Measurements from ENCODE around the gene SHROOM1. TPM values are rescaled to one million over a fixed set of nuclear protein-coding genes. Genes with fewer than 3 reads are reported as not detected.

The SHROOM1 gene
- polyA plus RNA-seq, 6 donors from 2014 or later, result 0.26 TPM; not detected in 5

DNA sequence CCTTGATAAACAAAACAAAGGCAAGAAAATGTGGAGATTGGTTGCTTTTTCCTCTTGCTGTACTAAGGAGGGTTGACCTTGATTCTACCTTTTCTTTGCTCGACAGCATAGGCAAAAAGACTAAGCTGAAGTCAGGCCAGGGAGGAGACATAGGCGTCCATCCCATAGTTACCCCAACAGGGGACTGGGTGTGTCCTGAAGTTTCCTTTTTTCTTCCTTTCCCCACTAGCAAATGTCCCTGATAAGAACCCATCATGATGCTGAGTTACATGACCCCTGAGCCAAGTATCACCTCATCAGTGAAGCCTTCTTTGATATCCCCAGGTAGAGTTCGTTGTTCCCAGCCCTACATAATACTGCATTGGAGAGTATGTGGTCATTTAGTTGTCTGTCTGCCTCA is 9.9 kb upstream of the SHROOM1 start:
- Mint-ChIP-seq H3K9me3 (no peaks in the 10 kb centered on the region), H3K4me1 (no peaks in the 10 kb centered on the region), H3K27ac (no peak overlapping the region), H3K27me3 (no peaks in the 10 kb centered on the region), H3K4me3 (no peak overlapping the region), H3K36me3 (no peaks in the 10 kb centered on the region)
- no peak for ATAC-seq (ENCODE audit: low read depth in 2 of 2)
- DNase-seq, result no peak

DNA sequence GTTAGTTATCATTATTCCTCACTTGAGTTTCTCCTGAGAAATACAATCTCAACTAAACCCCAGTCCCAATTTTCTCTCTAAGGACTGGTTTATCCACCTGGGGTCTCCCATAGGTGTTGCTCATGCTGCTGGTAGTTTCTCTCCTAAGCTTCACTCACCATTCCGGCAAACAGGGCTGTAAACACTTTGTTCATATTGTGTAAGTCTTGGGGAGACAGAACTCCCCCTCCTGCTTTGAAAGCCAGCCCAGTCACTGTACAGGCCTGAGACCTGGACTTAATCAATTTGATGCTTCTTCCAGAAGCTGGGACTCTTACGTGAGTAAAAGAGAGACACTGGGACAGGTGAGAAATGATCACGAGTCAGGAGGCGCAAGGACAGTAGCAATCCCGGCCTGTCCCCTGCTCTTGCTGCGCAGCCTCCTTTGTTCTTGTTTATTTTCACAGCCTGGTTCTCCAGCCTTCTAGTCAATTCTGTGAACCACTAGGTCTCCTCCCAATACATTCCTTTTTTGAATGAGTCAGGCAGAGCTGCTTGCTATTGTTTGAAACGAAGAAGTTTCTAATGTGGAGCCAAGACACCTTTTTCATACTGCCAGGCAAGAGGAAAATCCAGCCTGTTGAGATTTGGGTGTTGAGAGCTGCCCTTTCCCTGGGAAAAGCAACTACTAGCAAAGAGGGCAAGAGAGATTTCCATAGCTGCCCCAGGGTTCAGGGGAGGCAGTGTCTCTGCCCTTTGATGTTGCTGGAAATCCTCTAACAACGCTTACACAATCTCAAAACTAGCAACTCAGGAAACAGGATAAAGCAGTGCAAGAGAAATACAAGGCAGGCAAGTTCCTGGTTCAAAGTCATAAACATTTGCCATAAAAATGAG is 9.2 kb upstream of the SHROOM1 start:
- Mint-ChIP-seq H3K27ac (peak overlapping the region in 1 of 6 donors; percentile 26), H3K36me3 (no peaks in the 10 kb centered on the region), H3K27me3 (no peaks in the 10 kb centered on the region), H3K9me3 (no peaks in the 10 kb centered on the region), H3K4me1 (no peaks in the 10 kb centered on the region), H3K4me3 (no peak overlapping the region)
- DNase-seq, result no peak
- no peak for ATAC-seq (ENCODE audit: low read depth in 2 of 2)

DNA sequence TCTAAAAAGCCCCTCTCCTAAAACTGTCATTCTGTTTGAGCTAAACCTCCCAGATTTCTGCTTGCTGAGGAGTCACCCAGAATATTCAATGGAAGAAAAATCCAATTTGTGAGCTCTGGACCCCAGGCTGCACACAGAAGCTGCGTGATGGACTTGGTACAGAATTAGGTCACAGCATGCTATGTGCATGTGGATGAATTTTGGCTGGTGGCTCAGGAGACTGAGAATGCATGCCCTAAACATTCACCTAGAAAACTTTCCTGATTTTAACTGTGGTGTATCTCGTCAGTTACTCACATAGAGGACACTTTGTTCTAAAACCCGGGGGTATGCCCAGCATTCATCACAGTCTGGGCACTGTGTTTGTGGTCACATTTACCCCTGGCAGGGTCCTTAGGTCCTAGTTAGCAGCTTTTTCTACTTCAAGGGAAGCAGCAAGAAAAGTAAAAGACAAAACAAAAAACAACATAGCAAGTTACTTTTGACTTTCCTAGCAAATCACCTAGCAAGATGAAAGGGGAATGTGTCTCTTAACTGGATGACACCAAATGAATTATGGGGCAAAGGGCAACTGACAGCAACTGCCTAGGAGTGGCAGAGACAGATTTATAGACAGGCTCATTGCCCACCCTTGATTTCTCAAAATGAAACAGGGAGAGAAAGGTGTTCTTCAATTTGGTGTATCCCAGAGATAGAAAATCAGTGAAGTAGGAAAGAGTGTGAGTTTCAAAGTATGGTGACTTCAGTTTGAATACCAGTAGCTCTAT is 8.3 kb upstream of the SHROOM1 start:
- H3K4me3 Mint-ChIP-seq, result no peak overlapping the region
- H3K9me3 Mint-ChIP-seq, result no peaks in the 10 kb centered on the region
- no peaks in the 10 kb centered on the region for H3K36me3 Mint-ChIP-seq
- no peak overlapping the region for H3K27ac Mint-ChIP-seq
- peaks cover 0 to 4% (median 0%) of the 10 kb centered on the region in 3 donors for H3K27me3 Mint-ChIP-seq
- no peaks in the 10 kb centered on the region for H3K4me1 Mint-ChIP-seq
- no peak for DNase-seq
- ATAC-seq (ENCODE audit: low read depth in 2 of 2), result no peak

DNA sequence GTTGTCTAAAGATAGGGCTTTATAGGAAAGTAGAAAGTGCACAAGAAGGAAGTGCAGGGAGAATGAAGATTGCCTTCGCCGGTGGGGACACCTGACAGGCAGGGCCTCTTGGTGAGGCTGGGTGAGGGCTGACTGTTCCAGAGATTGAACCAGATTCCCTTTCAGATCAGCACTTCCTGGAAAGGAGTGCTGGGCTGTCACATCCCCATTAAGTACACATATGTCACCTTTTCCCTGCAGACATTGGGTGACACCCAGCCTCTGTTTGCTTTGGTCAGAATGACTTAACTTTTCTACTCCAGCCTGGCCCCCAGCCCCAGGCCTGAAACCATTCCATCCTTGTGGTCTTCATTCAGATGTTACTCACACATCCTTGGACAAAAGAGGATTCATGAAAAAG is 7.4 kb upstream of the SHROOM1 start:
- no peak for DNase-seq
- Mint-ChIP-seq H3K27me3 (peaks cover 0 to 4% (median 0%) of the 10 kb centered on the region in 3 donors), H3K4me3 (no peak overlapping the region), H3K4me1 (no peaks in the 10 kb centered on the region), H3K9me3 (no peaks in the 10 kb centered on the region), H3K27ac (peak overlapping the region in 1 of 6 donors; percentile 7), H3K36me3 (no peaks in the 10 kb centered on the region)
- no peak for ATAC-seq (ENCODE audit: low read depth in 2 of 2)

DNA sequence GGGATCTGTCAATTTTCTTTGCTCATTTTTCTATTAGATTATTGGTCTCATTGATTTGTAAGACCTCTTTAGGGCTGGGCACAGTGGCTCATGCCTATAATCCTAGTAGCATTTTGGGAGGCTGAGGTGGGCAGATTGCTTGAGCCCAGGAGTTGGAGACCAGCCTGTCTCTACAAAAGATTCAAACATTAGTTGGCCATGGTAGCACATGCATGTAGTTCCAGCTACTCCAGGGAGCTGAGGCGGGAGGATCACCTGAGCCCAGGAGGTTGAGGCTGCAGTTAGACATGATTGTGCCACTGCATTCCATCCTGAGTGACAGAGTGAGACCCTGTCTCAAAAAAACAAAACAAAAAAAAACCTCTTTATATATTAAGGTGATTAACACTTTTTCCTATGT is 6.4 kb upstream of the SHROOM1 start:
- no peaks in the 10 kb centered on the region for H3K4me1 Mint-ChIP-seq
- no peak for DNase-seq
- peak overlapping the region in 1 of 6 donors; percentile 3 for H3K27ac Mint-ChIP-seq
- peaks cover 0 to 4% (median 0%) of the 10 kb centered on the region in 3 donors for H3K27me3 Mint-ChIP-seq
- ATAC-seq (ENCODE audit: low read depth in 2 of 2), result no peak
- H3K9me3 Mint-ChIP-seq, result no peaks in the 10 kb centered on the region
- H3K36me3 Mint-ChIP-seq, result no peaks in the 10 kb centered on the region
- H3K4me3 Mint-ChIP-seq, result no peak overlapping the region

DNA sequence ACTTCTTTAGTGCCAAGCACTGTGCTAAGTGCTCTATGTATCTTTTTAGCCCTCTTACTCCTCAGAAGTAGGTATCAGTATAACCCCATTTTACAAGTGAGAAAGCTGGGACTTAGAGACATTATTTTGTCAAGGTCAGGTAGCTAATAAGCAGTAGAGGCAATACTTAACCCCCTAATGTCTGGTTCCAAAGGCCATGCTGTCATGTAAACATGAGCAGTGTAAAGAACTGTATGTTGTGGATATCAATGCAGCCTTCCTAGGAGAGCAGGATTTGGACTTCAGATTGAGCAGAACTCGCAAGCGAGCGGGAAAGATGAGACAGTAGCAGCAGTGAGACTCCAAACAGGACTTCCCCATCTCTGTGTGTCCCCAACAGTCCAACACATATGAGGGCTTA is 3.6 kb upstream of the SHROOM1 start:
- no peak overlapping the region for H3K4me3 Mint-ChIP-seq
- no peaks in the 10 kb centered on the region for H3K36me3 Mint-ChIP-seq
- H3K9me3 Mint-ChIP-seq, result no peaks in the 10 kb centered on the region
- ATAC-seq (ENCODE audit: low read depth in 2 of 2), result no peak
- H3K27ac Mint-ChIP-seq, result no peak overlapping the region
- no peak for DNase-seq
- H3K4me1 Mint-ChIP-seq, result peaks cover 9 to 19% (median 11%) of the 10 kb centered on the region in 3 donors
- peaks cover 3 to 25% (median 14%) of the 10 kb centered on the region in 3 donors for H3K27me3 Mint-ChIP-seq

DNA sequence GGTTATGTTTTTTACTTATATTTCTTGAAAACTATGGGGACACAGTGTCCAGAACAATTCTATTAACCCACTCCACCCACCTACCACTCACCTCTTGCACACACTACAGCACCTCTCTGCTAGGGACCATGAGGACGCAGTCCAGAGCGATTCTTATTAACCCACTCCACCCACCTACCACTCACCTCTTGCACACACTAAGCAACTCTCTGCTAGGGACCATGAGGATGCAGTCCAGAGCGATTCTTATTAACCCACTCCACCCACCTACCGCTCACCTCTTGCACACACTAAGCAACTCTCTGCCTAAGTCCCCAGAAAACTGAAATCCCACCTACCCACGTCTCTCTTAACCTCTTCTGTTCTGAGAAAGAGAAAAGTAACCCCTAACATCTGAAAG is 2.2 kb upstream of the SHROOM1 start:
- H3K4me3 Mint-ChIP-seq, result peak overlapping the region in 5 of 8 donors; percentile 21 to 79 (median 53)
- no peaks in the 10 kb centered on the region for H3K9me3 Mint-ChIP-seq
- H3K27ac Mint-ChIP-seq, result no peak overlapping the region
- H3K27me3 Mint-ChIP-seq, result peaks cover 15 to 39% (median 22%) of the 10 kb centered on the region in 3 donors
- DNase-seq (no peak), ATAC-seq (ENCODE audit: low read depth in 2 of 2) (no peak)
- H3K4me1 Mint-ChIP-seq, result peaks cover 9 to 21% (median 12%) of the 10 kb centered on the region in 3 donors
- H3K36me3 Mint-ChIP-seq, result no peaks in the 10 kb centered on the region

DNA sequence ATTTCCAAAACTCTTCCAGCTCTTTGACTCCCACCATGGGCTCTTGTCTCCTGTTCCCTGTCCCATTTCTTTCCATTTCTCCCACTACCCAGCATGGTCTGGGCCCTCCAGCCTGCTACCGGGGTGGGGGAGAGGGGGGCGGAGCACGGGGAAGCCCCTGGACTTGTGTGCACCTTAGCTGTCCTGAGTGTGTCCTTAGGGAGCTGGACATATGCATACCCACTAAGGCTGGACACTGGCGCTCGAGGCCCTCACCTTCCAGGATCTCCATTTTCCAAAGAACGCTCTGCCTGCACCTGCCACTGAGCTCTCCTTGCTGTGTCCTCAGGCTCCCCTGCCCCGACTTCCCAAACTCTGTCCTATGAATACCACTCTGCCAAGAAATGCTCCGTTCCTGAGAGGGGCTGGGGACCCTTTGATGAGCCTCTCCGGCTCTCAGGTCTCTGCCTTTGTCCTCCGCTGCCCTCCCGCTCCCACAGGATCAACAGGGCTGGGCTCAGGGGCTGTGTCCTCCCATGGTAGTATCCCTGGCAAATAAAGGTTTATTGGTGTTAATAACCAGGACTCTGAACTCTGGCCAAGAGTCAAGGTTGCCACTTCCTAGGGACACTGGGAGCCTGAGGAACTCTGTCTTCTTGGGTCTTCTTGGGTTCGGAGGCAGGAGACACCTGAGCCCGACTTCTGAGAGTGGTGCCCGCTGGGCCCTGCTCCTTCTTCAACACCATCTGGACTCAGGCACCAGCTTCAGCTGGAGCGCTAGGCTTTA is 831 bp upstream of the SHROOM1 start:
- no peak for DNase-seq
- no peak for ATAC-seq (ENCODE audit: low read depth in 2 of 2)
- Mint-ChIP-seq H3K9me3 (no peaks in the 10 kb centered on the region), H3K4me3 (peak overlapping the region; percentile 80 to 91 (median 83)), H3K27ac (peak overlapping the region in 3 of 6 donors; percentile 39 to 85 (median 84)), H3K36me3 (no peaks in the 10 kb centered on the region), H3K4me1 (peaks cover 9 to 21% (median 12%) of the 10 kb centered on the region in 3 donors), H3K27me3 (peaks cover 27 to 52% (median 36%) of the 10 kb centered on the region in 3 donors)

DNA sequence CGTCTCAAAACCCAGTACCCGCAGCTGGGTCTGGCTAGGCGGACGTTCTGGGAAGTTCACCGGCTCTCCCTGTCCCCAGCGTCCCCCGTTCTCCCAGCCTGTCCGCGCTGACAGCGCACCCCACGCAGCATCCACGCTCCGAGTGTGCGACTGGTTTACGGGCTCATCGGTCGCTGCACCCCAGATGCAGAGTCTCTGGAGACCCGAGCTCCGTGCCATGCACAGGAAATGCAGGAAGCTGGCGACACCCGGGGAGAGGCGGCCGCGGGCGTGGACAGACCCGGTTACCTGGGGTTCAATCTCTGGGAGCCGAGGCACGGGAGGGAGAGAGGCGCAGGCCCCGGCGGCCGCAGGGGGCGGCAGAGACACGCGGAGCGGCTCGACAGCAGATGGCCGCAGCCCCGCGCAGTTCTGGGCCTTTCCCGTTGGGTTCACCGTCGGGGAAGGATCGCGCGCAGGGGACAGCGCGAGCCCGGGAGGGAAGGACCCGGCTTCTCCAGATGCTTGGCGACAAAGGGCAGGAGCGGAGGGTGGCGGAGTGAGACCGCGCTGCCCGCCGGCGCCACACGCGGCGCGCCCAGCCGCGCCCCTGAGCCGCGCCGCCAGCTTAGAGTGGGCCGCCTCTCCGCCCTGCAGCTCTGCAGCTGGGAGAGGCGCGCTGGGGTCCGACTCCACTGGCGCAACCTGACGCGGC is 558 bp downstream of the SHROOM1 start:
- DNase-seq, result peak; percentile 70
- ATAC-seq (ENCODE audit: low read depth in 2 of 2), result peak; percentile 91 to 92
- peak overlapping the region in 3 of 6 donors; percentile 34 to 89 (median 68) for H3K27ac Mint-ChIP-seq
- no peaks in the 10 kb centered on the region for H3K36me3 Mint-ChIP-seq
- H3K4me1 Mint-ChIP-seq, result peaks cover 9 to 24% (median 14%) of the 10 kb centered on the region in 3 donors
- peak overlapping the region; percentile 85 to 93 (median 91) for H3K4me3 Mint-ChIP-seq
- peaks cover 31 to 61% (median 39%) of the 10 kb centered on the region in 3 donors for H3K27me3 Mint-ChIP-seq
- H3K9me3 Mint-ChIP-seq, result no peaks in the 10 kb centered on the region

DNA sequence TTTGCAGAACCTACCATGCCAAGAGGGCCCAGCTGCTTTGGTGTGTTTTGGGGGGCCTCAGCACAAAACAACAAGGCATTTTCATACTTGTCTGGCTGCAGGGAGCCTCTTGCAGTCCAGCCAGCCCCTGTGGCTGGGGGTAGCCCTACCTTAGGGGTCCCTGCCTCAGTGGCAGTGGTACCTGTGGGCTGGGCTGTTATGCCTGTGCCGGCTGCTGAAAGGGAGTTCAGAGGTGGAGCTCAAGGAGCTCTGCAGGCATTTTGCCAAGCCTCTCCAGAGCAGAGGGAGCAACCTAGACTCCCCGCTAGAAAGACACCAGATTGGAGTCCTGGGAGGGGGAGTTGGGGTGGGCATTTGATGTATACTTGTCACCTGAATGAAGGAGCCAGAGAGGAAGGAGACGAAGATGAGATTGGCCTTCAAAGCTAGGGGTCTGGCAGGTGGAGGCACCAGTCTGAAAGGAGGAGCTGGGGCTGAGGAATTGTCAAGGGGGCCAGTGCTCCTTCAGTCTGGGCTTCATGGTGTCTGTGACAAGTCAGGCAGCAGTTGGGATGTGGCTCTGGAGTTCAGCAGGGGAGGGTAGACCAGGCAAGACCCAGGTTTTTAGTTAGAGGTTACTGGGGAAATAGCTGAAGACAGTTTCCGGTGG is 1.5 kb downstream of the SHROOM1 start:
- H3K4me3 Mint-ChIP-seq, result peak overlapping the region; percentile 70 to 93 (median 90)

DNA sequence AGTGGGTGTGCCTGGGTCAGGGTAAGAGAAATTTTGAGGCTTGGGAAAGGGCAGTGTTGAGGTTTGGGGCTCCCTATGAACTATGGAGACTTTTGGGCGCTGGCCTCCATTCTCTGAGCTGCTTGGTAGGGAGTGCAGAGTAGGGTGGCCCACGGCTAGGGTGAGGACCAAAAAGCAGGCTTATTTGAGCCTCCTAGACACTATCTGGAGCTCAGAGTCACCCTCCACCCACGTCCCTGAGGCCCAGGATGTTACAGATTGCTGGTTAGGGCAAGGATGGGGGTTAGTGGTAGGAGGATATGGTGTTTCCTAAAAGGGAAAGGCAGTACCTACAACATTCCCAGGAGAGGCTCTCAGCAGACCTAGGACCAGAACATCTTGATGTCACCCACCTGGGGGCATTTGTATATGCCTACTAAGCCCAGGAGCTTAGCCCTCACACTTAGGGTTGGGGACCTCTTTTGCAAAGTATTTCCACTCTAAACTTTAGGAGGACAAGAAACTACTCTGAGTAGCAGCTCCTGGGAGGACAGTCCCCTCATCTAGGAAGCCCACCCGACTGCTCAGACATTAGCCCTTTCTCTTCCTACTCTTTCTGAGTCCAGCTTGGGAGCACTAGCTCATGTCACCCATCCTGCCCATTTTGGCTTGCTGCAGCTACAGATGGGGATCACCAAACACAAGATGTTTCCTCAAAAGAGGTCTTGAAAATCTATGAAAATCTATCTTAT is 2.3 kb downstream of the SHROOM1 start:
- no peaks in the 10 kb centered on the region for H3K9me3 Mint-ChIP-seq
- H3K36me3 Mint-ChIP-seq, result no peaks in the 10 kb centered on the region
- H3K27me3 Mint-ChIP-seq, result peaks cover 36 to 75% (median 49%) of the 10 kb centered on the region in 3 donors
- no peak for DNase-seq
- peak overlapping the region in 1 of 6 donors; percentile 37 for H3K27ac Mint-ChIP-seq
- peak overlapping the region in 5 of 8 donors; percentile 0 to 92 (median 70) for H3K4me3 Mint-ChIP-seq
- H3K4me1 Mint-ChIP-seq, result peaks cover 9 to 34% (median 14%) of the 10 kb centered on the region in 3 donors
- no peak for ATAC-seq (ENCODE audit: low read depth in 2 of 2)

More for the DNA sequence above, 1.5 kb downstream of the SHROOM1 start:
- ATAC-seq (ENCODE audit: low read depth in 2 of 2) (no peak), DNase-seq (no peak)
- Mint-ChIP-seq H3K27ac (no peak overlapping the region), H3K27me3 (peaks cover 32 to 67% (median 42%) of the 10 kb centered on the region in 3 donors), H3K4me1 (peaks cover 9 to 25% (median 14%) of the 10 kb centered on the region in 3 donors), H3K36me3 (no peaks in the 10 kb centered on the region), H3K9me3 (no peaks in the 10 kb centered on the region)
